ENCODE results near the gene RGL2.
A peak's percentile ranks its signal among the peaks of the same experiment; 100 is the strongest.

The RGL2 gene

DNA sequence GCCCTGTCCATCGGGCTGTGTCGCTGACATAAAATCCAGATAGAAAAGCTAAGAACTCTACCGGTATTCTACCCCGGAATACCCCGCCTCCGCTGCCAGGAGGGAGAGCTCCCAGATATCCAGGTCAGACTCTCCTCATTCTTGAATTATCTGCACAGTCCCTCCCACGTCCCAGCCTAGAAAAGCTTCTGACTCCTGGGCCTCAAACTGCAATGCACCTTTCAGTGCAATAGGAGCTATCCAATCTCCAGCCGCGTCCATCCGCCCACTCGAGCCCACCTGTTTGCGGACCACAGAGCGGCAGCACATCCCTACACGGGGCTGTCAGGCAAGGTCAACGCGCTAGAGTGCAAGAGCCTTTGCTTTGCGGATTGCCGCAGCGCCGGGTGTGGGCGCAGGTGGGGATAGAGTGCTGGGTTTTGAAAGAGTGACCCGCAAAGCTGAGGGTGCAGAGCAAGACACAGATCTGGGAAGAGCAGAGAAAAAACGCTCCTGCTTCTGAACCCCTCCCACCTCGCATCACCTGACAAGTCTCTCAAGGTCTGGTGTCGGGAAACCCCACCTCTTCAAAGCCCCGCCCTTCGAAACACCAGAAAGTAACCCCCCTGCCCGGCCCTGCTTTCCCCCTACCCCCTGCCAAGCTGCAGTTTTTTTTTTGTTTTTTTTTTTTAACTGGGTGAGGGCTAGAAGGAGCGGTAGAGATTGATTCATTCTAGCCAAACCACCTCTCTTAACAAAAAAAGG, 13.8 kb upstream of the RGL2 start:
- H3K27ac ChIP-seq (ENCODE audit: low read length): peak overlapping the region; percentile 98
- peaks cover 25% of the 10 kb centered on the region for H3K36me3 ChIP-seq (replicated peaks; ENCODE audit: low read depth, low read length)
- no peak for TF ChIP-seq EZH2phosphoT487 (IDR thresholded peaks at IDR 0.05; ENCODE audit: low read depth)
- TF ChIP-seq, protein P1, sequence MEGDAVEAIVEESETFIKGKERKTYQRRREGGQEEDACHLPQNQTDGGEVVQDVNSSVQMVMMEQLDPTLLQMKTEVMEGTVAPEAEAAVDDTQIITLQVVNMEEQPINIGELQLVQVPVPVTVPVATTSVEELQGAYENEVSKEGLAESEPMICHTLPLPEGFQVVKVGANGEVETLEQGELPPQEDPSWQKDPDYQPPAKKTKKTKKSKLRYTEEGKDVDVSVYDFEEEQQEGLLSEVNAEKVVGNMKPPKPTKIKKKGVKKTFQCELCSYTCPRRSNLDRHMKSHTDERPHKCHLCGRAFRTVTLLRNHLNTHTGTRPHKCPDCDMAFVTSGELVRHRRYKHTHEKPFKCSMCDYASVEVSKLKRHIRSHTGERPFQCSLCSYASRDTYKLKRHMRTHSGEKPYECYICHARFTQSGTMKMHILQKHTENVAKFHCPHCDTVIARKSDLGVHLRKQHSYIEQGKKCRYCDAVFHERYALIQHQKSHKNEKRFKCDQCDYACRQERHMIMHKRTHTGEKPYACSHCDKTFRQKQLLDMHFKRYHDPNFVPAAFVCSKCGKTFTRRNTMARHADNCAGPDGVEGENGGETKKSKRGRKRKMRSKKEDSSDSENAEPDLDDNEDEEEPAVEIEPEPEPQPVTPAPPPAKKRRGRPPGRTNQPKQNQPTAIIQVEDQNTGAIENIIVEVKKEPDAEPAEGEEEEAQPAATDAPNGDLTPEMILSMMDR (IDR thresholded peaks at IDR 0.05; ENCODE audit: low read depth, low read length): no peak; the same call in 1 of the 2 replicates
- peaks cover 25% of the 10 kb centered on the region for H4K20me1 ChIP-seq (ENCODE audit: insufficient read depth, low read length)
- H3K27me3 ChIP-seq (ENCODE audit: low read depth, low read length): no peaks in the 10 kb centered on the region
- H3K9ac ChIP-seq (ENCODE audit: low read length): peak overlapping the region; percentile 99
- H3K4me1 ChIP-seq (ENCODE audit: low read length): peaks cover 29% of the 10 kb centered on the region
- no peak overlapping the region for H2AFZ ChIP-seq (ENCODE audit: low read depth, low read length)
- H3K79me2 ChIP-seq (ENCODE audit: low read length): peaks cover 72% of the 10 kb centered on the region
- H3K9me3 ChIP-seq (ENCODE audit: insufficient read depth, low read length): no peaks in the 10 kb centered on the region
- peak overlapping the region; percentile 74 for H3K4me2 ChIP-seq (ENCODE audit: low read length)
- H3K4me3 ChIP-seq (ENCODE audit: low read length): peak overlapping the region; percentile 95

DNA sequence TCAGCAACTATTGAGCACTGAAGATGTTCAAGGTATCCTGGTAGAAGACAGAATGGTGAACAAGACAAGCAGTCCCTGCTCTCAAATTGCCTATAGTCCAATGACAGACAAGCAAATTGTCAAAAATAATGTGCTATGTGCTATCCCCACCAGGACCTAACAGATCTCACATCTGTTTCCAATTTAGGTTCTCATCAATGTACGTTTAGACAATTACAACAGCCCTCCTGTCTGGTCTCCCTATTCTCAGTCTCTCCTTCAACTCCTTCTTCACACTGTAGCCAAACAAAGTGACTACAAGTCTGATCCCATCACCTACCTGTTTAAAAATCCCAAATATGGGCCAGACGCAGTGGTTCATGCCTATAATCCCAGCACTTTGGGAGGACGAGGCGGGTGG, 7.6 kb upstream of the RGL2 start:
- Histone ChIP-seq H3K27ac (ENCODE audit: low read length) (no peak overlapping the region), H3K4me1 (ENCODE audit: low read length) (no peaks in the 10 kb centered on the region), H3K9me3 (ENCODE audit: insufficient read depth, low read length) (no peaks in the 10 kb centered on the region), H4K20me1 (ENCODE audit: insufficient read depth, low read length) (peaks cover 34% of the 10 kb centered on the region), H3K36me3 (replicated peaks; ENCODE audit: low read depth, low read length) (peaks cover 27% of the 10 kb centered on the region), H3K4me2 (ENCODE audit: low read length) (no peak overlapping the region), H3K4me3 (ENCODE audit: low read length) (no peak overlapping the region), H2AFZ (ENCODE audit: low read depth, low read length) (no peak overlapping the region), H3K79me2 (ENCODE audit: low read length) (peaks cover 74% of the 10 kb centered on the region), H3K9ac (ENCODE audit: low read length) (no peak overlapping the region), H3K27me3 (ENCODE audit: low read depth, low read length) (no peaks in the 10 kb centered on the region)
- TF ChIP-seq, protein P1 (IDR thresholded peaks at IDR 0.05; ENCODE audit: low read depth, low read length): no peak
- TF ChIP-seq EZH2phosphoT487 (IDR thresholded peaks at IDR 0.05; ENCODE audit: low read depth): no peak

DNA sequence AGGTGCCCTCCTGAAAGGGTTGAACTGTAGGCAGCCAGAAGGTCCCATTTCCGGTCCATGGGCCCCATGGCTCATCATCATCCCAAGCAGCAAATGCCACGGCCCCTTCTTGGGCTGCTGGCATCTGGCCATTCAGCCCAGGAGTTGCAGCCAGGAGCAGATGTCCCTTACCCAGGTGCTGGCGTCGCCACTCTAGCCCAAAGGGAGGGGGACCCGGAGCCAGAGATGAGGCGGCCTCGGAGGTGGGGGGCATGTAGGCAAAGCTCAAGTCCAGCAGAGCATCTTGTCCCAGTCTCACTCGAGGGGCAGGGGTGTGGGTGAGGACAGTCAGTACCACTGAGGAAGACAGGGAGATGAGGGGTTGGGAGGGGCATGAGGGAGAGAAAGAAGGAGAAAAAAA, 6.3 kb upstream of the RGL2 start:
- H3K27me3 ChIP-seq (ENCODE audit: low read depth, low read length): no peaks in the 10 kb centered on the region
- peaks cover 34% of the 10 kb centered on the region for H4K20me1 ChIP-seq (ENCODE audit: insufficient read depth, low read length)
- H2AFZ ChIP-seq (ENCODE audit: low read depth, low read length): no peak overlapping the region
- peaks cover 61% of the 10 kb centered on the region for H3K79me2 ChIP-seq (ENCODE audit: low read length)
- H3K9ac ChIP-seq (ENCODE audit: low read length): no peak overlapping the region
- no peaks in the 10 kb centered on the region for H3K9me3 ChIP-seq (ENCODE audit: insufficient read depth, low read length)
- H3K4me1 ChIP-seq (ENCODE audit: low read length): no peaks in the 10 kb centered on the region
- H3K4me2 ChIP-seq (ENCODE audit: low read length): no peak overlapping the region
- H3K36me3 ChIP-seq (replicated peaks; ENCODE audit: low read depth, low read length): peaks cover 30% of the 10 kb centered on the region
- H3K4me3 ChIP-seq (ENCODE audit: low read length): no peak overlapping the region
- no peak overlapping the region for H3K27ac ChIP-seq (ENCODE audit: low read length)
- no peak for TF ChIP-seq EZH2phosphoT487 (IDR thresholded peaks at IDR 0.05; ENCODE audit: low read depth)
- TF ChIP-seq, protein P1 (IDR thresholded peaks at IDR 0.05; ENCODE audit: low read depth, low read length): no peak

DNA sequence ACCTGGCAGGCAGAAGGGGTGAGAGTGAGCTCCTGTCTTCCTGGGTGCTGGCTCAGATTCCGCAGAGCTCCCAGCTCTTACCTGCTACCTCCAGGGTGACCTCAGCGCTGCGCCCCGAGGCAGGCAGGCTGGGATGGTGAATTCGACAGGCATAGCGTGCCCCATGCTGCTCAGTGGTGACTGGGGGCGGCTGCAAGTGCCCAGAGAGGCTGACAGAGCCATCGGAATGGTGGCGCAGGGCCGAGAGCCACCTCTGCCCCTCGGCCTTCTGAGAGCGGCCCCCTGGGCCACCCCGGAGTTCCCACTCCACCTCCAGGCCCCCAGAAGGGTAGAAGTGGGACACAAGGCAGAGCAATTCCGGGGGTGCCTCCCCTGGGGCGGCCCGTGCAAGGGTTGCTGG, 5.5 kb upstream of the RGL2 start:
- no peak overlapping the region for H3K4me3 ChIP-seq (ENCODE audit: low read length)
- no peak overlapping the region for H3K27ac ChIP-seq (ENCODE audit: low read length)
- H3K36me3 ChIP-seq (replicated peaks; ENCODE audit: low read depth, low read length): peaks cover 37% of the 10 kb centered on the region
- H3K4me1 ChIP-seq (ENCODE audit: low read length): peaks cover 7% of the 10 kb centered on the region
- no peak for TF ChIP-seq EZH2phosphoT487 (IDR thresholded peaks at IDR 0.05; ENCODE audit: low read depth)
- TF ChIP-seq, protein P1 (IDR thresholded peaks at IDR 0.05; ENCODE audit: low read depth, low read length): no peak
- no peaks in the 10 kb centered on the region for H3K27me3 ChIP-seq (ENCODE audit: low read depth, low read length)
- no peak overlapping the region for H3K4me2 ChIP-seq (ENCODE audit: low read length)
- H3K9ac ChIP-seq (ENCODE audit: low read length): no peak overlapping the region
- no peak overlapping the region for H2AFZ ChIP-seq (ENCODE audit: low read depth, low read length)
- peaks cover 32% of the 10 kb centered on the region for H4K20me1 ChIP-seq (ENCODE audit: insufficient read depth, low read length)
- peaks cover 52% of the 10 kb centered on the region for H3K79me2 ChIP-seq (ENCODE audit: low read length)
- H3K9me3 ChIP-seq (ENCODE audit: insufficient read depth, low read length): no peaks in the 10 kb centered on the region
